Fibroblast of the aortic adventitia (primary cell): ENCODE results near the gene MGME1. TPM values are rescaled to one million over a fixed set of nuclear protein-coding genes. Genes with fewer than 3 reads are reported as not detected.

ENCODE experiments used
- DNase-seq: peaks from one replicate; pipeline ENCODE4 v3.0.0-alpha.2; 2010; ENCODE audit warnings: low read depth
- H3K4me3 ChIP-seq: 2 replicates; pipeline ENCODE4 v1.5.1; 2011; ENCODE audit warnings: low read depth, mild to moderate bottlenecking, control low read depth, low read length, moderate library complexity
- total RNA-seq: library from RNA; depleted of rRNA; stranded (reverse); fragments of >200 nt; gene quantifications from 2 replicates; pipeline ENCODE4 v1.2.3, GENCODE V29; 2012; ENCODE audit warnings: low replicate concordance
- TF ChIP-seq, protein P1 (sequence below): IDR thresholded peaks from 2 replicates; pipeline ENCODE4 v1.5.1; 2011; ENCODE audit warnings: mild to moderate bottlenecking, low read length, control low read depth, inconsistent platforms; ENCODE audit not compliant: insufficient read depth

MGME1 gene
- total RNA-seq, 1 donor, result 18.6 TPM

DNA sequence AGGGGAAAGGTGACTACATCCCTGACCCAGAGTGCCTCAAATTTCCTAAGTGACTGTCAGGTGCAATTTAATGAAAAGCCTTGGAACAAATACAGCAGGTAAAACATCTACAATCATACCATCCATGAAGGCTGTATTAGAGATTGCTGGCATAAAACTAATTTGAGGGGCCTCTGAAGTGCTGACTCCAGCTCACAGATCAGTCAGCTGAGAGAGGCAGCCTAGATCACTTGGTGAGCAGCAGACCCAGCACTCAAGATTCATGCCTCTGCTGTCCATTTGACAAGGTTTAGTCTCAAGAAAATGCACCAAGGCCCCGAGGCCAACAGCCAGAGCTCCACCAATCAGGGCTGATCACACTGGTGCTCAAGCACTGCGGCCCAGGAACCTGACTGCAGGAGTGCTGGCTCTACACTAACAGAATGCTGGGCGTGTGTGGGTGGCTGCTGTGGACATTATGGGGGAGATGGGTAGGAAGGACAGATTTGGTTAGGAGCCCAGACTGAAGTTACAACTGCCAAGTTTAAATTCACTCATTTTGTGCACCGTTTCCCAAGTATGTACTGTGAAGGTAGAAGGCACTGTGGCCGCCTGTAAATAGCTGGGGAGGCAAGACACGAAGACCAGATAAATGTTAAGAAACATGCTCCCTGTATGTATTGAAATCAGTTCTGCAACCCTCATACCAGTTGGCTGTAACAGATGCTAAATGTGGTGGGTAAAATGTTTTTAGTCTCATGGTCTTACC, 28.4 kb upstream of the MGME1 start:
- TF ChIP-seq, protein P1, sequence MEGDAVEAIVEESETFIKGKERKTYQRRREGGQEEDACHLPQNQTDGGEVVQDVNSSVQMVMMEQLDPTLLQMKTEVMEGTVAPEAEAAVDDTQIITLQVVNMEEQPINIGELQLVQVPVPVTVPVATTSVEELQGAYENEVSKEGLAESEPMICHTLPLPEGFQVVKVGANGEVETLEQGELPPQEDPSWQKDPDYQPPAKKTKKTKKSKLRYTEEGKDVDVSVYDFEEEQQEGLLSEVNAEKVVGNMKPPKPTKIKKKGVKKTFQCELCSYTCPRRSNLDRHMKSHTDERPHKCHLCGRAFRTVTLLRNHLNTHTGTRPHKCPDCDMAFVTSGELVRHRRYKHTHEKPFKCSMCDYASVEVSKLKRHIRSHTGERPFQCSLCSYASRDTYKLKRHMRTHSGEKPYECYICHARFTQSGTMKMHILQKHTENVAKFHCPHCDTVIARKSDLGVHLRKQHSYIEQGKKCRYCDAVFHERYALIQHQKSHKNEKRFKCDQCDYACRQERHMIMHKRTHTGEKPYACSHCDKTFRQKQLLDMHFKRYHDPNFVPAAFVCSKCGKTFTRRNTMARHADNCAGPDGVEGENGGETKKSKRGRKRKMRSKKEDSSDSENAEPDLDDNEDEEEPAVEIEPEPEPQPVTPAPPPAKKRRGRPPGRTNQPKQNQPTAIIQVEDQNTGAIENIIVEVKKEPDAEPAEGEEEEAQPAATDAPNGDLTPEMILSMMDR, result no peak
- no peak overlapping the region for H3K4me3 ChIP-seq
- no peak for DNase-seq

DNA sequence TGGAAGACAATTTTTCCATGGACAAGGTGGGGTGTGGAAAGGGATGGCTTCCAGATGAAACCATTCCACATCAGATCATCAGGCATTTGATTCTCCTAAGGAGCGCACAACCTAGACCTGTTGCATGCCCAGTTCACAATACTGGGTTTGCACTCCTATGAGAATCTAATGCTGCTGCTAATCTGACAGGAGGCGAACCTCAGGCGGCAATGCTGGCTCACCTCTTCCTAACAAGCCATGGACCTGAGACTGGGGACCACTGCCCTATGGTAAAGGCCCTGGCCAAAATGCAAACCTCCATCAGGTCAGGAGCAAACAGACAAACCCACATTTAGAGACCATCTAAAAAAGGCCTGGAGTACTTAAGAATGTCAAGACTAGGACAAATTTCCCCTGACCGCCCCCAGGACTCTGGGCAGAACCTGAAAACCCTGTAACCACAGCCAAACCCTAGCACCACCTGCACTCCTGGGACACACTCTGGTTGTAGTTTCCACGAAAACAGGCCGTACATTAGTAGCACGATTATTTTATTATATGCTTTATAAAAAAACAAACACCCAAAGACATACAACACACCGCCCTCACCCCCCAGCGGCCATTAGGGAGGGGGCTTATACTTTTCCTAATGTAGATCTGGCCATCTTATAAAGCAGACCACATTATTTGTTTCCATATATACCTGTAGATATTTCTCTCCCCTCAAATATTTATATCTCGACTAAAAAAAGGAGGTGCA, 27.6 kb upstream of the MGME1 start:
- H3K4me3 ChIP-seq, result no peak overlapping the region
- TF ChIP-seq, protein P1, result no peak
- no peak for DNase-seq

DNA sequence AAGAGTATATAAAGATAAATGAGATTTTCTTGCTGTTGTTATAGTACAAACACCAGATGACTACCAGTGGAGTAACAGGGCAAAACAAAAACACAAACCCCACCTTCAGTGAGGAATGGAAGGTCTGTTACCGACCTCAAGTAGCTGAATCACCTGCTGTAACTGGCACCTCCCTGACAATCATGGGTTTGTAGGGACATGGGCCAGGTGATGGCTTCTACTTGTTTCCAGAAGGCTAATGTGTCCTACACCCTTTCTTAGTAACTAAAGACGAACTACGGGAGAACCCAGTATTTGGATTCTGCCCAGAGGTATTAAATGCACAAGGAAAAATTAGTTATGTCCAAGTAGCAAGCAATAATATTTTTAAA, 27.0 kb upstream of the MGME1 start:
- TF ChIP-seq, protein P1, result no peak
- no peak overlapping the region for H3K4me3 ChIP-seq

DNA sequence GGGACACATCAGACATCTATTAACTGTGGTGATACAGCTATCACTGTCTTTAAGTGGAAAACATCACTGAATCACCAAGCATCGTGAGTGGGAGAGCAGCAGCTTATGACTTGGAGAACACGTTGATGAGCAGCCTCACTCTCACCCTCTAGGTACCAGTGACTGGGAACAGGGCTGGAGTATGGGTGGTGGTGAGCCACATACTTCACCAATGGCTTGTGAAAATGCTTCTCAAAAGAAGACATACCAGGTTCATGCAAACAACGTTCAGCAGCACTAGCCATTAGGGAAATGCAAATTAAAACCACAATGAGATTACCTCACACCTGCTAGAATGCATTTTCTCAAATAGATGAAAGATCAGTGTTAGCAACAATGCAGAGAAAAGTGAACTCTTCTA, 25.5 kb upstream of the MGME1 start:
- DNase-seq, result no peak
- H3K4me3 ChIP-seq, result no peak overlapping the region
- TF ChIP-seq, protein P1, result no peak

More for the DNA sequence above, 27.0 kb upstream of the MGME1 start:
- DNase-seq, result no peak

DNA sequence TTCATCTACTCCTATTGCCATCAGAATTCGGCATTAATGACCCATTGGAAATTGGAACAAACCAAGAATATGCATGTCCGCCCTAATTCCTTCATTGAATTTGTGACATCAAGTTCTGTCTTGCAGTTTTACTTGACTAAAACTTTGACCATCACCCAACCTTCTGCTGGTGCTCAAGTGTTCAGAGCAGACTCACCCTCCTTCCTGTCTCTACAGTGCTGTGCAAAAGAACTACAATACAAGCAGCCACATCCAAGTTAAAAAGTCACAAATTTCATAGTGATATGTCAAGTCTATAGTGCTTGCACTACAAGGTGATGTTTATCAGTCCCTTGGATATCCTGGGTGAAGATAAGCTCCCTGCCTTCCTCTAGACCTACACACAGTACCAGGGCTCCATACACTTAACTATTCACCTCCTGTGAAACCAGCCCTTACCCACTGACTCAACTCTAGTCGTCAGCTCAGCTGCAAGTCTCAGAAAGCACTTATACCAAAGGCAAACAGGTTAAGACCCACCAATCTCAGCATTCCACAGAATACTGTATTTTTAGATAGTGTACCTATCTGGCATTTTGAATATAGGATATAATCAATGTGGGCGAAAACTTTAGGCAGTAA, 23.9 kb upstream of the MGME1 start:
- no peak overlapping the region for H3K4me3 ChIP-seq
- no peak for DNase-seq
- TF ChIP-seq, protein P1, result no peak

DNA sequence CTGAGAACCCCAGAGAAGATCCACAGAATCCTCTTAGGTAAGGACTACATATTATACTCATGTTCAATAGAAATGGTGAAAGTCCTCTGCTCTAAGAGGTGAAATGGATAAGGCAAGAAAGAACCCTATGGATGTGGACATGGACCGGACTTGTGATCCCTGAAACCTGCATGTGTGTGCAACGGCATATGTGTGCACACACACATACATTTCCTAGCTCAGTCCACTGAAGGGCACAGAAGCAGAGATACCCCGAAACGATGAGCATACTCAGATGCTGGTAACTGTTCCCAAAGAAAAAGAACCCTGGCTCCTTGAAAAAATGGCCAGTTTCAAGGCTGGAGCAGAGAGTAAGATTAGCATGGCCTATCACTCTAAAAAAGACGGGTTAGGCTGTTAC, 22.8 kb upstream of the MGME1 start:
- no peak overlapping the region for H3K4me3 ChIP-seq
- no peak for DNase-seq
- TF ChIP-seq, protein P1, result no peak
